ENCODE measurements around the gene SNX9. TPM values are rescaled to one million over a fixed set of nuclear protein-coding genes. Genes with fewer than 3 reads are reported as not detected.
A peak's percentile ranks its signal among the peaks of the same experiment; 100 is the strongest.

Gene SNX9
- 10 to 100 TPM; 83.5 to 94.6 TPM for total RNA-seq

GRCh38 chr6:157823001-157823527, at the start of gene SNX9:
SNX9 (plus strand) TSS chr6:157823246; CDS start chr6:157823435, 189 bp downstream.
- ATAC-seq (replicated peaks in 1 of 2), result peak; percentile 70 to 76

DNA sequence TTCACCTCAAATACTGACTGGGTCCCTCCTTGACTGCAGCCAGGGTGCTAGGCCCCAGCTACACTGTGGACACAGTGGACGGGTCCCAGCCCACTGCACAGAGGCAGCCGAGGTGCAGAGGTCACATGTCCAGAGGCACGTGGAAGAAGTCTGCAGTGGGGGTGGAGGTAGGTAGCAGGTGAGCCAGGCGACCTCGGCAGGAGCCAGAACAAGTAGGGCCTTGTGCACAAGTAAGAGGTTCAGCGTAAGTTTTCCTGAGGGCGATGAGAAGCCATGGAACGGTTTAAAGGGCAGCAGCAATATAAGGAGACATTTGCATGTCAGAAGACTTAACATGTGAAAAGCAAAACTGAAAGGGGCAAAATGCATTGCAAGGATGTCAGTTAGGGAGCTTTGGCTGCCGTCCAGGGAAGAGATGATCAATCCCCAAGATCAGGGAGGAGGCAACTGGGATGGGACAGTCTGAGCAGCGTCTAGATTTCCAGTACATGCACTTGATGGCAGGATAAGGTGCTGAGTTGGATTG, 49.7 kb upstream of the SNX9 start:
- ATAC-seq (replicated peaks in 1 of 2), result no peak
- H3K27ac Mint-ChIP-seq, result peak overlapping the region; percentile 2
- no peak for DNase-seq
- H3K27me3 Mint-ChIP-seq (ENCODE audit: low read depth), result peaks cover 18% of the 10 kb centered on the region
- peaks cover 6 to 9% of the 10 kb centered on the region in 2 donors for H3K9me3 Mint-ChIP-seq
- peaks cover 44% of the 10 kb centered on the region for H3K4me1 Mint-ChIP-seq (ENCODE audit: low read depth)
- H3K36me3 Mint-ChIP-seq (ENCODE audit: insufficient read depth in 2 of 2), result peaks cover 10 to 13% of the 10 kb centered on the region in 2 donors
- no peak overlapping the region for H3K4me3 Mint-ChIP-seq

More at GRCh38 chr6:157823001-157823527, at the start of gene SNX9:
- Mint-ChIP-seq H3K27ac (peak within 1 kb of the TSS; percentile 99), H3K4me3 (peak within 1 kb of the TSS; percentile 93 to 97), H3K4me1 (ENCODE audit: low read depth) (peaks cover 47% of the 10 kb centered on the region), H3K27me3 (ENCODE audit: low read depth) (peaks cover 18% of the 10 kb centered on the region), H3K9me3 (peaks cover 0 to 3% of the 10 kb centered on the region in 2 donors), H3K36me3 (ENCODE audit: insufficient read depth in 2 of 2) (peaks cover 12 to 22% of the 10 kb centered on the region in 2 donors)
- peak; percentile 82 to 84 for DNase-seq

GRCh38 chr6:157774153-157775135, 48.6 kb upstream of the SNX9 start:
- H3K27me3 Mint-ChIP-seq (ENCODE audit: low read depth), result peaks cover 18% of the 10 kb centered on the region
- ATAC-seq (replicated peaks in 1 of 2) (no peak), DNase-seq (no peak)
- H3K36me3 Mint-ChIP-seq (ENCODE audit: insufficient read depth in 2 of 2), result peaks cover 10 to 13% of the 10 kb centered on the region in 2 donors
- no peak overlapping the region for H3K27ac Mint-ChIP-seq
- H3K4me3 Mint-ChIP-seq, result no peak overlapping the region
- peaks cover 35% of the 10 kb centered on the region for H3K4me1 Mint-ChIP-seq (ENCODE audit: low read depth)
- peaks cover 6 to 9% of the 10 kb centered on the region in 2 donors for H3K9me3 Mint-ChIP-seq

DNA sequence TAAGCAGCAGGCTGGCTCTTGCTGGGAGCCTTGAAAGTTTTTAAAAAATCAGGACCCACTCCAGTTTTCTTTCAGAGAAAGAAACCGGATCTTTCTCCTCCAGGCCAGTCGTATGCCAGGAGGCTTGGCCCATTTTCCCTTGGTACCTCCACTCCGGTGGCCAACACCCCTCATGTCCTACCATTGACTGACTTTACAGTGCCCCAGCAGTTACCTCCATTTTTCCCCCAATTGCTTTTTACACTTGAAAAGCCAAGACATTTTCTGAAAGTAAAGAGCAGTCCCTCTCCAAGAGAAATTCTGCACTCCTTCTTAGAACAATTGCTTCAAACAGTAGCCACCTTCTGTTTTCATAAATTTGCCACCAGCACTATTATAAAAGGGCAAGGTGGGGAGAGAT, 47.7 kb upstream of the SNX9 start:
- ATAC-seq (replicated peaks in 1 of 2) (no peak), DNase-seq (no peak)
- Mint-ChIP-seq H3K36me3 (ENCODE audit: insufficient read depth in 2 of 2) (peaks cover 10 to 13% of the 10 kb centered on the region in 2 donors), H3K4me1 (ENCODE audit: low read depth) (peaks cover 27% of the 10 kb centered on the region), H3K27me3 (ENCODE audit: low read depth) (peaks cover 18% of the 10 kb centered on the region), H3K27ac (no peak overlapping the region), H3K9me3 (peaks cover 6 to 9% of the 10 kb centered on the region in 2 donors), H3K4me3 (no peak overlapping the region)

GRCh38 chr6:157777344-157777743, 45.7 kb upstream of the SNX9 start:
- H3K36me3 Mint-ChIP-seq (ENCODE audit: insufficient read depth in 2 of 2), result peaks cover 10 to 13% of the 10 kb centered on the region in 2 donors
- H3K9me3 Mint-ChIP-seq, result peaks cover 6 to 9% of the 10 kb centered on the region in 2 donors
- no peak for DNase-seq
- H3K4me1 Mint-ChIP-seq (ENCODE audit: low read depth), result peaks cover 19% of the 10 kb centered on the region
- no peak overlapping the region for H3K4me3 Mint-ChIP-seq
- no peak for ATAC-seq (replicated peaks in 1 of 2)
- H3K27ac Mint-ChIP-seq, result no peak overlapping the region
- H3K27me3 Mint-ChIP-seq (ENCODE audit: low read depth), result peaks cover 16% of the 10 kb centered on the region

GRCh38 chr6:157778719-157779118, 44.3 kb upstream of the SNX9 start:
- H3K9me3 Mint-ChIP-seq, result peaks cover 2 to 6% of the 10 kb centered on the region in 2 donors
- no peak overlapping the region for H3K27ac Mint-ChIP-seq
- H3K27me3 Mint-ChIP-seq (ENCODE audit: low read depth), result peaks cover 10% of the 10 kb centered on the region
- H3K4me1 Mint-ChIP-seq (ENCODE audit: low read depth), result peaks cover 6% of the 10 kb centered on the region
- DNase-seq (no peak), ATAC-seq (replicated peaks in 1 of 2) (no peak)
- H3K4me3 Mint-ChIP-seq, result no peak overlapping the region
- H3K36me3 Mint-ChIP-seq (ENCODE audit: insufficient read depth in 2 of 2), result peaks cover 3 to 6% of the 10 kb centered on the region in 2 donors

GRCh38 chr6:157779705-157780604, 43.1 kb upstream of the SNX9 start:
- no peaks in the 10 kb centered on the region for H3K4me1 Mint-ChIP-seq (ENCODE audit: low read depth)
- H3K27me3 Mint-ChIP-seq (ENCODE audit: low read depth), result peaks cover 7% of the 10 kb centered on the region
- H3K9me3 Mint-ChIP-seq, result peaks cover 0 to 6% of the 10 kb centered on the region in 2 donors
- peaks cover 1 to 3% of the 10 kb centered on the region in 2 donors for H3K36me3 Mint-ChIP-seq (ENCODE audit: insufficient read depth in 2 of 2)
- no peak overlapping the region for H3K4me3 Mint-ChIP-seq
- no peak overlapping the region for H3K27ac Mint-ChIP-seq
- no peak for DNase-seq
- ATAC-seq (replicated peaks in 1 of 2), result no peak

GRCh38 chr6:157785636-157786035, 37.4 kb upstream of the SNX9 start:
- DNase-seq (no peak), ATAC-seq (replicated peaks in 1 of 2) (no peak)
- Mint-ChIP-seq H3K9me3 (no peaks in the 10 kb centered on the region), H3K27ac (no peak overlapping the region), H3K27me3 (ENCODE audit: low read depth) (peaks cover 7% of the 10 kb centered on the region), H3K4me3 (no peak overlapping the region), H3K4me1 (ENCODE audit: low read depth) (peaks cover 2% of the 10 kb centered on the region), H3K36me3 (ENCODE audit: insufficient read depth in 2 of 2) (no peaks in the 10 kb centered on the region)

- H3K27me3 Mint-ChIP-seq (ENCODE audit: low read depth), result peaks cover 8% of the 10 kb centered on the region
- H3K4me1 Mint-ChIP-seq (ENCODE audit: low read depth), result peaks cover 8% of the 10 kb centered on the region
- DNase-seq (no peak), ATAC-seq (replicated peaks in 1 of 2) (no peak)
- H3K27ac Mint-ChIP-seq, result no peak overlapping the region
- H3K9me3 Mint-ChIP-seq, result no peaks in the 10 kb centered on the region
- no peak overlapping the region for H3K4me3 Mint-ChIP-seq
- H3K36me3 Mint-ChIP-seq (ENCODE audit: insufficient read depth in 2 of 2), result no peaks in the 10 kb centered on the region
Observed at GRCh38 chr6:157786221-157786620, 36.8 kb upstream of the SNX9 start.

DNA sequence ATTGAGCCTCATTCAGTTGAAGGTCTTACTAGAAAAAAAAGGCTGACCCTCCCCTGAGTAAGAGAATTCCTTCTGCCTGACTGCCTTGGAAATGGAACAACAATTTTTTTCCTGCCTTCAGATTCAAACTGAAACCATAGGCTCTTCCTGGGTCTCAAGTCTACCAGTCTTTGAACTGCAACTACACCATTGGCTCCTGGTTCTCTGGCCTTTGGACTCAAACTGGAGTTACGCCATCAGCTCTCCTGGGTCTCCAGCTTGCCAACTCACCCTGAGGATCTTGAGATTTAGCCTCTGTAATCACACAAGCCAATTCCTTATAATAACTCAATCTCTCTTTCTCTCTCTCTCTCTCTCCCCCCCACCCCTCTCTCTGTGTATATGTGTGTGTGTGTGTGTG, 36.0 kb upstream of the SNX9 start:
- Mint-ChIP-seq H3K9me3 (no peaks in the 10 kb centered on the region), H3K4me1 (ENCODE audit: low read depth) (peaks cover 11% of the 10 kb centered on the region), H3K27ac (no peak overlapping the region), H3K4me3 (no peak overlapping the region), H3K27me3 (ENCODE audit: low read depth) (peaks cover 14% of the 10 kb centered on the region), H3K36me3 (ENCODE audit: insufficient read depth in 2 of 2) (no peaks in the 10 kb centered on the region)
- DNase-seq (no peak), ATAC-seq (replicated peaks in 1 of 2) (no peak)

GRCh38 chr6:157788180-157788579, 34.9 kb upstream of the SNX9 start:
- ATAC-seq (replicated peaks in 1 of 2) (no peak), DNase-seq (no peak)
- H3K27ac Mint-ChIP-seq, result no peak overlapping the region
- peaks cover 11% of the 10 kb centered on the region for H3K4me1 Mint-ChIP-seq (ENCODE audit: low read depth)
- H3K36me3 Mint-ChIP-seq (ENCODE audit: insufficient read depth in 2 of 2), result no peaks in the 10 kb centered on the region
- no peaks in the 10 kb centered on the region for H3K9me3 Mint-ChIP-seq
- H3K27me3 Mint-ChIP-seq (ENCODE audit: low read depth), result peaks cover 8% of the 10 kb centered on the region
- no peak overlapping the region for H3K4me3 Mint-ChIP-seq

- ATAC-seq (replicated peaks in 1 of 2), result no peak
- Mint-ChIP-seq H3K27me3 (ENCODE audit: low read depth) (peaks cover 7% of the 10 kb centered on the region), H3K4me1 (ENCODE audit: low read depth) (peaks cover 11% of the 10 kb centered on the region), H3K27ac (no peak overlapping the region), H3K9me3 (peaks cover 1 to 3% of the 10 kb centered on the region in 2 donors), H3K36me3 (ENCODE audit: insufficient read depth in 2 of 2) (peaks cover 1 to 3% of the 10 kb centered on the region in 2 donors), H3K4me3 (no peak overlapping the region)
- DNase-seq, result no peak
Observed at GRCh38 chr6:157789297-157789696, 33.7 kb upstream of the SNX9 start.

All from activated T-cell treated with anti-CD3 and anti-CD28 coated beads, Interleukin-2, amount 50 U/mL, for 72 hours (primary cell).